GM18499 (cell line): ENCODE results near the gene GID8.
"Not testable (repeated sequence)": the region's sequence is repeated elsewhere in the genome, so short reads cannot be mapped to it uniquely, and the experiment has no call there.

Source experiments
- ATAC-seq: cut with Tn5 transposase; IDR thresholded peaks from one replicate; pipeline ENCODE4 v1.9.1; 2021; ENCODE audit warnings: moderate number of reproducible peaks; ENCODE audit not compliant: insufficient read depth, unreplicated experiment

The GID8 gene

GRCh38 chr20:62955519-62956386 is 17.8 kb downstream of the GID8 start:
- no peak for ATAC-seq

- no peak for ATAC-seq
These were observed 18.6 kb downstream of the GID8 start for GRCh38 chr20:62956387-62957135.

DNA sequence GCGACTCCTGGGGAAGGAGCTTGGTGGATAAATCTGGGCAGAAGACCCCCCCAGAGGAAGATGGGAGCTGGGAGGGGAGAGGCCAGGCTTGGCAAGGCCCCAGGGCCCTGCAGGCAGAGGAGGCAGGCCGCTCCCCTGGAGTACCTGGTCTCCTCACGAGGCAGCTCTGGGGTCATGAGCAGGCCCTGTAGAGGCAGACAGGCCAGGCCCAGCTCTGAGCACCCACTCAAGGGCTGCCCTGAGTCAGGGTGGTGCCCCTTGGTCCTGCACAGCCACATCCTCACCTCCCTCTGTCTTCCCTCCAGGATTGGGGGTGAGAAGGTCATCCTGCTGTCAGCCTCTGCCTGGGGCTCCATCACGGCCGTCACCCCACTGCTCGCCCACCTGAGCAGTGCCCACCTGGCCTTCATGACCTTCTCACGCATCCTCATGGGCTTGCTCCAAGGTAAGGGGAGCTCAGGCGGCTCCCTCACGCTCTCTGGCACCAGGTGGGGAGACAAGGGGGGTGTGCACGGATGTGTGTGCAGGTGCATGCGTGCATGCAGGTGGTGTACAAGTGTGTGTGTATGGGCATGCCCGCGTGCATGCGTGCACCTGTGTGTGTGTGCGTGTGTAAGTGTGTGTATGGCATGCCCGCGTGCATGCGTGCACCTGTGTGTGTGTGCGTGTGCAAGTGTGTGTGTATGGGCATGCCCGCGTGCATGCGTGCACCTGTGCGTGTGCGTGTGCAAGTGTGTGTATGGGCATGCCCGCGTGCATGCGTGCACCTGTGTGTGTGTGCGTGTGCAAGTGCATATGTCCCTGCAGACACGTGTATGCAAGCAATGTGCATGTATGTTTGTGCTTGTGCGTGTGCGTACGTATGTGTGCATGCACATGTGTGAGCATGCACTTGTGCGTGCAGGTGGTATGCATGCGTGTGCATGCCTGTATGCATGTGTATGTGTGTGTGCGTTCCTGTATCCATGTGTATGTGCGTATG is 19.5 kb downstream of the GID8 start:
- ATAC-seq = no peak

DNA sequence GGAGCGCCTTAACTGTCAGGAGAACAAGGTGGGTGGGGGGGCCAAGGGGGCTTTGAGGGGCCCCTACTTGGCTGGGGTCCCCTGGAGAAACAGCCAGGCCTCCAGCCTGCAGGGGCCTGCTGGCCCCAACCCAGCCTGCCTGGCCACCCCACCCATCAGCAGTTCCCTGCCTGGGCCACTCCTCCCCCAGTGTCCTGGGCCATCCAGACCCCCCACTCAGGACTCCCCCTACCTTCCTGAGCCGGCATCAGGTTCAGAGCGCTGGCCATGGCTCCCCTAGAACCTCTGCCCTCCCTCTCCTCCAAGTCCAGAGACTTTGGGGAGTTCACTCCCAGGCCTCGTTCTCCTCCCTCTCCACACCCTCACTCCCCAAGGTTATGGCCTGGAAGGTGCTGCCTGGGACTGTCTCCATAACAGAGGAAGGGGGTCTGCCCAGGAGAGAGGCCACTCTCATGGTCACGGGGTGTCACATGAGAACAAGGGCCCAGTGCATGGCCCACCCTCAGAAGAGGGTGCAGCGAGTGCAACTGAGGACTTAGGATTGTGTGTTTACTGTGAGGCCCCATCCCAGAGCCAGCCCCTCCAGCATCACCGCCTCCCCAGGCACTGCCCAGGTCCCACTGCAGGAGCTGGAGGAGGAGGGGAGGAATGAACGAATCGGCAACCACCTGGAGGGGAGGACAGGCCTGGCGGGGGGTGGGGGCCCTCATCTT is 20.6 kb downstream of the GID8 start:
- ATAC-seq = no peak

DNA sequence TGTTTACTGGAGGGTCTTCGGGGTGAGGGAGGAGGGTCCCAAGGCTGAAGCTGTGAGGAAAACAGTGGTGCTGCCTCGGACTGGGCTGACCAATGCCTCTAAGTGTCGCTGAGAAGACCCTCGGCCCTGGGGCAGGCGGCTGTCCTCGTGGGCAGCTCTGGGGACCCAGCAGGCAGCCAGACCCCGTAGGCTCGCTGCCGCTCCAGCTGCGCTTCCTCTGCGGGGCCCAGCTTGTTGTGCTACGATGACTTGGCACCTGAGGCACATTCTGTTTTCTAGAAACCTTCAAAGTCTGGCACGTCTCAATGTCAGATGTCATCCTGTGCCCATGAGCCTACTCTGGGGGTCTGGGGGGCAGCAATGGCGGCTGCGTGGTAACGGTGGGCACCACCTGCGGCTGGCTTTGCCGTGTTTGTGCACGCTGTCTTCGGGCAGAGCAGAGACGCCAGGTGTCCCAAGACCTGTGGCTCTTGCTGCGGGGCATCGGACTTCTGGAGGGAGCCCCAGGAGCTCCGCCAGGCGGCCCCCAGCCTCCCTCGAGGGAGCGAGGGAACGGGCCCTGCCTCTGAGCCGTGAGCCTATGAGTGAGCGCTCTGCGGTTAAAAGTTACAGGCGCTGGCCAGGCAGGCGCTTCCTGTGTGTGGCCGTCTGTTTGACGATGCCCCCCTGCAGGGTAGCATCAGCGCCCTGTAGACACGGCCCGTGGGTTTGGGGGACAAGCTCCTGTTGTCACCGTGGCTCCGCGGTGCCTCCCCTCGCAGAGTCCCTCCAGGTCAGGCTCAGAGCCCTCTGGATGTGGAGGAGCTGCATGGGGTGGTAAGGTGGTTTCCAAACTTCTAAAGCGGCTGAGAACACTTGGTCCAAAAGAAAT is 21.4 kb downstream of the GID8 start:
- no peak for ATAC-seq

DNA sequence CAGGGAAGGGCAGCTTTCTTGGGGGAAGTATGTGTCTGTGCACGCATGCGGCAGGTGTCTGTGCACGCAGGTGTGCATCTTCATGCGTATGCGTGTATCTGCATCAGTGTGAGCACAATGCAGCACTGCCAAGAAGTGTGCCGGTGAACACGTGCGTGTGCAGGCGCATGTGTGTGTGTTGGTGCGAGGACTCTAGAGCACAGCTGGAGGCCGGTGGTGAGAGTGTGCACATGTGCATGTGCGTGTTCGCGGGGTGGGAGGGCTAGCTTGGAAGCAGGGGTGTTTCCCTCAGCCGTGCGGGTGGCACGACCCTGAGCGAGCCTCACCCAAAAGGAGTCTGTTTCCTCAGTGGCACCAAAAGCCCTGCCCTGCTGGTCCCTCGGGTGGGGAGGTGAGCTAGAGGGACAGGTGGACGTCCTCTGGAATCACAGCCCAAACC is 22.1 kb downstream of the GID8 start:
- ATAC-seq = no peak

GRCh38 chr20:62960446-62961309 is 22.7 kb downstream of the GID8 start:
- not testable (repeated sequence) for ATAC-seq

GRCh38 chr20:62961310-62961783 is 23.4 kb downstream of the GID8 start:
- no peak for ATAC-seq

- no peak for ATAC-seq
These were observed 23.9 kb downstream of the GID8 start for GRCh38 chr20:62961799-62962198.

DNA sequence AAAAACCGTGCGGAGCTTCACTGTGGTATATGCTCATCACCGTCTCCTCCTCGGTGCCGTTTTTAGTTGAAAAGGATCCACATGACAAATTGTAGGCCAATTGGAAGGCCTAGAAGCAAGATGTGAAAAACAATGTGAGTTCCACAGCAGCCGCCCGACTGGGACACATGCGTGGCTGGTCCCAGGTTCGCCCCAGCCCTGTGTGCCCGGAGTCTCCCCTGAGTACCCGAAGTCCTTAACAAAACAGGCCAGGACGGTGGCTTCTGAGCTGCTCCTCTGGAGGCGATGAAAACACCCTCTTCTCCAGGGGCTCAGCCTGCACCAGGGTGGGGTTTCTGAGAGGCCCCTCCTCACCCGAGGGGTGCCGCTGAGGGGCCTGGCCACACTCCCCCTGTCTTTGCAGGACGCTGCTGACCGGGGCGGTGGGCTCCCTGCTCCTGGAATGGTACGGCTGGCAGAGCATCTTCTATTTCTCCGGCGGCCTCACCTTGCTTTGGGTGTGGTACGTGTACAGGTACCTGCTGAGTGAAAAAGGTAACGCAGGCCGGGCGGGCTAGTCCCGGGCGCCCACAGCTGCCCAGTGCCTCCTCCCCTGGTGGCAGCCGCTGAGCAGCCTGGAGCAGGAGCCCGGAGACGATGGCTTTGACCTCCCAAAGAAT is 24.4 kb downstream of the GID8 start:
- no peak for ATAC-seq

GRCh38 chr20:62962891-62963613 is 25.1 kb downstream of the GID8 start:
- no peak for ATAC-seq

DNA sequence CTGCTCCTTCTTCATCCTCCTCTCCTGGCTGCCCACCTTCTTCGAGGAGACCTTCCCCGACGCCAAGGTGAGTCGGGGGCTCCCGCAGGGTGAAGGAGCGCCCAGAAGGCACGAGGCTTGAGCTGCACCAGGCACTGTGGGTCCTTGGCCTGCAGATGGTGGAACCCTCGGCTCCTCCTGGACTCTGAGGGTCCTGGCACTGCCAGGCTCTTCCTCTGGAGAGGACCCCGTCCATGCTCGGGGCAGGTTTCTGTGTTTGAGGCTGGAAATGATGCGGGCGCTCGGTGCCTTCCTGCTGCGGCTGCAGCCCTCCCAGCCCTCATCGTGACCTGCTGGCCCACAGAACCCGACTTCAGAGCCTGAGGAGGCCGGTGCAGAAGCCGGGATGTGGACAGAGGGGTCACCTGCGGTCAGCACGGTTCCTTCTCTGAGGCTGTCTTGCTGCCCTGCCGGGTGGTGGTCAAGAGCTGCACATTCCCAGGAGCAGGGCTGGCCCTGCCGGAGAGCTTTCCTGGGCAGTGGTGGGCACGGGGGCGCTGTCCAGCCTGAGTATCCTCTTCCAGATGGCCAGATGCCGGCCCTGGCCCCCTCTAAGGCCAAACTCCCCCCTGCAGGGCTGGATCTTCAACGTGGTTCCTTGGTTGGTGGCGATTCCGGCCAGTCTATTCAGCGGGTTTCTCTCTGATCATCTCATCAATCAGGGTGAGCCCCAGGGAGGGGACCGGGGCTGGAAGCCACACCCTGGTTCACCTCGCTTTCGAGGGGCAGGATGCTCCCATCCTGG is 25.9 kb downstream of the GID8 start:
- no peak for ATAC-seq

- ATAC-seq = no peak
These were observed 26.8 kb downstream of the GID8 start for GRCh38 chr20:62964700-62965099.

DNA sequence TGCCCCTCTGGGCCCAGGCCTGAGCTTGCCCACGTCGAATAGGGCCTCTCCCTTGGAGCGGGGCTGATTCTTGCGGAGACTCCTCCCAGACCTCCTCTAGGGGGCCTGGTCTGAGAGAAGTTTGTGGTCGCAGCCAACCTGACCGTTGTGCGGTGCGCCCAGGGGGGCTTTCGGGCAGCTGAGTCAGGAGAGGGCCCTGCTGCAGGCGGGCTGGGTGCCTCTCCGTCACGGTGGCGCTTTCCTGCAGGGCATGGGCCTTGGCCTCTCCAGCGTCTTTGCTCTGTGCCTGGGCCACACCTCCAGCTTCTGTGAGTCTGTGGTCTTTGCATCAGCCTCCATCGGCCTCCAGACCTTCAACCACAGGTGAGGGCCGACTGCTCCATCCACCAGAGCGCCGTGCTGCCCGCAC is 27.4 kb downstream of the GID8 start:
- no peak for ATAC-seq

DNA sequence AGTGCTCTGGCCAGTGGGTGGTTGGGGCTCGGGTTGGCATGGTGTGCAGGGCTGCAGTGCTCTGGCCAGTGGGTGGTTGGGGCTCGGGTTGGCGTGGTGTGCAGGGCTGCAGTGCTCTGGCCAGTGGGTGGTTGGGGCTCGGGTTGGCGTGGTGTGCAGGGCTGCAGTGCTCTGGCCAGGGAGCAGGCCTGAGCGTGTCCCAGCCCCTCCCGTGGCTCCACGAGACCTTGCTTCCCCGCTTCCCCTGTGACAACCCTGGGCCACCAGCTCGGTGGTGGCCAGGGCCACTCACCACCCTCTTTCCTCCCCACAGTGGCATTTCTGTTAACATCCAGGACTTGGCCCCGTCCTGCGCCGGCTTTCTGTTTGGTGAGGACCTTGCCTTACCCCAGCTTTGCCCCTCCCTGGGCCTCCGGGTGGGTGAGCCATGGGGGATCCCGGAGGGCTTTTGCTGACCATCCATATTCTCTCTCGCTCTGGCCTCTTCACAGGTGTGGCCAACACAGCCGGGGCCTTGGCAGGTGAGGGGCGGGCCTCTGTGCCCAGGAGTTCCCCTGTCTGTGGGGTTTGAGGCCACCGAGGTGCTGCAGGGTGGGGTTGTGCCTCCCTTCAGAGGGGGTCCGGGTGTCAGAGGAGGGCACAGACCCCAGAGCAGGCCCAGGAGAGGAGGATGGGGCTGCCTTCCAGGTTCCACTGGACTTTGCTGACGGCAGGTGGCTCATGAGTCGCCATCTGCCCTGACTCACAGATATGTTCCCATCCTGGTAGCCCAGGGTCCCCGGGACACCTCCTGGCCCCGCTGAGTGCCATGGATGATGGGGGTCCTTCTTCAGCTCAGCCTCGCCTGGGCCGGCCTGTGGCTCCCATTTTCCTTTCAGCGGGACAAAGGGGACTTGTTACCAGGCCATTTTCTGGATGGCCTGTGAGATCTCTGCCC is 28.5 kb downstream of the GID8 start:
- ATAC-seq = no peak
